PC-9 (cell line): ENCODE measurements around the gene NPIPB6. TPM values are rescaled to one million over a fixed set of nuclear protein-coding genes. Genes with fewer than 3 reads are reported as not detected.

Experiments used
- BruUV-seq: library from RNA; stranded (reverse); fragments of 400-500 nt; replicated peaks from 2 replicates; lab custom pipeline; 2021; lab: Mats Ljungman, UMichigan
- CTCF ChIA-PET: fragments of 300-600 bp; sonication (Branson Sonifier 250); formaldehyde crosslinking; loops from one replicate; lab custom pipeline; 2022; ENCODE audit warnings: antibody characterized with exemption; lab: Charles Lee
- POLR2A ChIA-PET: fragments of 300-600 bp; sonication (Branson Sonifier 250); formaldehyde crosslinking; loops from one replicate; lab custom pipeline; 2022; ENCODE audit warnings: antibody characterized with exemption; ENCODE audit not compliant: unreplicated experiment; lab: Charles Lee
- DNase-seq, 2 experiments: peaks; one replicate each; pipeline versions ENCODE4 v3.0.0 to v3.0.0-alpha.2; 2015 to 2022; ENCODE audit warnings: mixed read lengths in 1 of 2
- H2AFZ ChIP-seq: fragments of 200-600 bp; sonication (generic); 2 replicates; pipeline ENCODE4 v1.8.1; 2017; ENCODE audit warnings: antibody characterized with exemption
- H3F3A ChIP-seq: fragments of 200-600 bp; sonication (generic); 2 replicates; pipeline ENCODE4 v1.8.1; 2017; ENCODE audit warnings: antibody characterized with exemption, mild to moderate bottlenecking, low read depth; ENCODE audit not compliant: insufficient read depth
- H3K27ac ChIP-seq: fragments of 200-600 bp; sonication (generic); 2 replicates; pipeline ENCODE4 v1.6.1; 2016; ENCODE audit warnings: mixed run types
- H3K27me3 ChIP-seq: fragments of 200-600 bp; sonication (generic); 2 replicates; pipeline ENCODE4 v1.6.1; 2016; ENCODE audit warnings: low read depth, mixed run types; ENCODE audit not compliant: insufficient read depth
- H3K36me3 ChIP-seq: fragments of 200-600 bp; sonication (generic); 2 replicates; pipeline ENCODE4 v1.6.1; 2016; ENCODE audit warnings: low read depth, mixed run types
- H3K4me1 ChIP-seq: fragments of 200-600 bp; sonication (generic); replicated peaks from 2 replicates; pipeline ENCODE4 v1.6.1; 2016; ENCODE audit warnings: mixed run types; ENCODE audit not compliant: insufficient read depth
- H3K4me2 ChIP-seq: fragments of 200-600 bp; sonication (generic); 2 replicates; pipeline ENCODE4 v1.6.1; 2017; ENCODE audit warnings: mixed run types
- H3K4me3 ChIP-seq: fragments of 200-600 bp; sonication (generic); 2 replicates; pipeline ENCODE4 v1.6.1; 2016; ENCODE audit warnings: mixed run types
- H3K79me2 ChIP-seq: fragments of 200-600 bp; sonication (generic); 2 replicates; pipeline ENCODE4 v1.6.1; 2017; ENCODE audit warnings: low read depth, mixed run types
- H3K9me2 ChIP-seq: fragments of 200-600 bp; sonication (generic); 2 replicates; pipeline ENCODE4 v1.8.1; 2017; ENCODE audit warnings: mild to moderate bottlenecking; ENCODE audit not compliant: insufficient read depth
- H3K9me3 ChIP-seq: fragments of 200-600 bp; sonication (generic); 2 replicates; pipeline ENCODE4 v1.8.1; 2016; ENCODE audit warnings: low read depth; ENCODE audit not compliant: insufficient read depth
- H4K20me1 ChIP-seq: fragments of 200-600 bp; sonication (generic); 2 replicates; pipeline ENCODE4 v1.8.1; 2017; ENCODE audit not compliant: insufficient read depth
- EZH2 ChIP-seq: fragments of 200-600 bp; sonication (generic); IDR thresholded peaks from 2 replicates; pipeline ENCODE4 v1.8.0; 2017; ENCODE audit warnings: antibody characterized with exemption, low read depth
- intact Hi-C: fragments of 100-400 bp; cut with micrococcal nuclease; formaldehyde crosslinking; loops from one replicate; pipeline ENCODE4 v1.10.0; 2022; ENCODE audit not compliant: unreplicated experiment
- total RNA-seq: library from RNA; stranded (reverse); gene quantifications from 2 replicates; pipeline ENCODE4 v1.2.3, GENCODE V29; 2021
- TF ChIP-seq, protein P1 (sequence below): fragments of 200-600 bp; sonication (generic); conservative IDR thresholded peaks from 2 replicates; pipeline ENCODE4 v1.6.1; 2017; ENCODE audit warnings: mixed run types, antibody characterized with exemption, mild to moderate bottlenecking, moderate library complexity

The NPIPB6 gene
- total RNA-seq, 1 experiment from 2014 or later = 6.9 TPM

DNA sequence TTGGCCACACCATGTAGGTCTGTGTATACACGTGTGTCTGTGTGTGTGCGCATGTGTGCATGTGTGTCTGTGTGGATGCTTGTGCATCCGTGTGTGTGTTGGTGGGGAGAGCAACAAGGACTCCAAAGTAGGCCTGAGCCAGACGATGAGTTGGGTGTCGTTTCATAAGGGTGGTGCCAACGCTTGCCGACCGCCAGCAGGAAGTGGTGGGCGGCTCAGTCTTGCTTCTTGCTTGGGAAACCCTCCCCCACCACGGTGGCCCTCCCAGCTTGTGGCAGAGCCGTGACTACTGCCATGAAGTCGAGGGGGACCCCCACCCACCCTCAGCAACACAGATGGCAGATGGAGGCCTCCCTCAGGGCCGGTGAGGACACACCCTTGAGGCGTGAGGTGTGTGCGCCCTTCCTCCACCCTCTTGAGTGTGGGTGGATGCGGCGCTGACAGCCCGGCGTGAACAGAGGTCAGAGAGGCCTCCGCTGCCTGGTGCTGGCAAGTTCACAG is 53.4 kb downstream of the NPIPB6 start:
- no peak for DNase-seq
- Histone ChIP-seq H3K4me1 (no peaks in the 10 kb centered on the region), H2AFZ (no peak overlapping the region), H4K20me1 (no peaks in the 10 kb centered on the region), H3K27ac (no peak overlapping the region), H3K9me2 (no peaks in the 10 kb centered on the region), H3K79me2 (no peaks in the 10 kb centered on the region), H3K36me3 (no peaks in the 10 kb centered on the region), H3K27me3 (peaks cover 14% of the 10 kb centered on the region; the same call in 1 of the 2 replicates), H3K4me2 (no peak overlapping the region), H3K9me3 (no peaks in the 10 kb centered on the region), H3K4me3 (no peak overlapping the region), H3F3A (no peaks in the 10 kb centered on the region)
- ChIA-PET POLR2A (no interaction called here), CTCF (no interaction called here)
- no TSS peak for BruUV-seq
- TF ChIP-seq EZH2 = no peak
- TF ChIP-seq, protein P1, sequence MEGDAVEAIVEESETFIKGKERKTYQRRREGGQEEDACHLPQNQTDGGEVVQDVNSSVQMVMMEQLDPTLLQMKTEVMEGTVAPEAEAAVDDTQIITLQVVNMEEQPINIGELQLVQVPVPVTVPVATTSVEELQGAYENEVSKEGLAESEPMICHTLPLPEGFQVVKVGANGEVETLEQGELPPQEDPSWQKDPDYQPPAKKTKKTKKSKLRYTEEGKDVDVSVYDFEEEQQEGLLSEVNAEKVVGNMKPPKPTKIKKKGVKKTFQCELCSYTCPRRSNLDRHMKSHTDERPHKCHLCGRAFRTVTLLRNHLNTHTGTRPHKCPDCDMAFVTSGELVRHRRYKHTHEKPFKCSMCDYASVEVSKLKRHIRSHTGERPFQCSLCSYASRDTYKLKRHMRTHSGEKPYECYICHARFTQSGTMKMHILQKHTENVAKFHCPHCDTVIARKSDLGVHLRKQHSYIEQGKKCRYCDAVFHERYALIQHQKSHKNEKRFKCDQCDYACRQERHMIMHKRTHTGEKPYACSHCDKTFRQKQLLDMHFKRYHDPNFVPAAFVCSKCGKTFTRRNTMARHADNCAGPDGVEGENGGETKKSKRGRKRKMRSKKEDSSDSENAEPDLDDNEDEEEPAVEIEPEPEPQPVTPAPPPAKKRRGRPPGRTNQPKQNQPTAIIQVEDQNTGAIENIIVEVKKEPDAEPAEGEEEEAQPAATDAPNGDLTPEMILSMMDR = no peak
- intact Hi-C loops = no loop called here

DNA sequence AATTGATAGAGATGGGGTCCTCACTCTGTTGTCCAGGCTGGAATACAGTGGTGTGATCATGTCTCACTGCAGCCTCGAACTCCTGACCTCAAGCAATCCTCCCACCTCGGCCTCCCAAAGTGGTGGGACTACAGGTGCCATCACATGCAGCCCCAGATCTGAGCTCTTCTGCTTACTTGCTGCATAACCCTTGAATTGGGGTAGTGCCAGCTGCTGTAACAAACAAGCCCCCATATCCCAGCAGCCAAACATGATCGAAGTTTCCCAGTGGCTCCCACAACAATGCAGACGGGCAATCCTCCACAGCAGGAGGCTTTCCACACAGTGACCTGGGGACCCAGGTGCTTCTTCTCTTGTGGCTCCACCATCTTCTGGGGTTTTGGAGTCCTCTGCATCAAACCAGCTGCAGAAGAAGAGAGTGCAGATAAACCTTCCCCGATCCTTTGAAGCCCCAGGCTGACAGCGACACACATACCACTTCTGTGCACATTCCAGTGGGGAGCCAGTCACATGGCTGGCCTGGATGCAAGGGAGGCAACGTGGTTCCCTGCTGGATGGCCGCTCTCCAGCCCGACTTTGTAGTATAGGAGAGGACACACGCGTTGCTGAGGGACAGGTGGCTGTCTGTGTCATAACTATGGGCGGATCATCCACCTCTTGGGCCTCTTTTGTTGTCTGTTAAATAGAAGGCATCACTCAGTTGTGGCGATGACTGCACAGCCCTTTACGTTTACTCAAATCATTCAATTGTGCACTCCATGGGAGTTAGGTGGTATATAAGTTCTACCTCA is 54.3 kb downstream of the NPIPB6 start:
- Histone ChIP-seq H2AFZ (no peak overlapping the region), H3K4me1 (no peaks in the 10 kb centered on the region), H3K4me2 (no peak overlapping the region), H3K79me2 (no peaks in the 10 kb centered on the region), H3K4me3 (no peak overlapping the region), H3K27me3 (peaks cover 14% of the 10 kb centered on the region; the same call in 1 of the 2 replicates), H3K9me3 (no peaks in the 10 kb centered on the region), H3K9me2 (no peaks in the 10 kb centered on the region), H3F3A (no peaks in the 10 kb centered on the region), H3K27ac (no peak overlapping the region), H3K36me3 (no peaks in the 10 kb centered on the region), H4K20me1 (no peaks in the 10 kb centered on the region)
- CTCF ChIA-PET = no interaction called here
- no peak for DNase-seq
- TF ChIP-seq EZH2 = no peak
- TF ChIP-seq, protein P1 = no peak
- BruUV-seq = no TSS peak
- POLR2A ChIA-PET = no interaction called here
- intact Hi-C loops = no loop called here

DNA sequence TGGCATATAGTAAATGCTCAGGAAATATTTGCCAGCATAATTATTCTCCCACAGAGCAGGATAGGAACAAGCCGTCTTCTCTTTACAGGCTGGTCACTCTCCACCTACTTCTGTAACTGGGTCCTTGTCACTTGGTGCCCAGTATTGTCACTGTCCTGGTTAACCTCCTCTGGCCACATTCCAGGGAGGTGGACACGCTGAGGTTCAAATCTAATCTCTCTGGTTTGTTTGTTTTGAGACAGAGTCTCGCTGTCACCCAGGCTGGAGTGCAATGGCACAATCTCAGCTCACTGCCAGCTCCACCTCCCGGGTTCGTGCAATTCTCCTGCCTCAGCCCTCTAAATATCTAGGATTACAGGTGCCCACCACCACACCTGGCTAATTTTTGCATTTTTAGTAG is 55.4 kb downstream of the NPIPB6 start:
- intact Hi-C loops = no loop called here
- no peaks in the 10 kb centered on the region for H3K36me3 ChIP-seq
- DNase-seq = no peak
- no peak overlapping the region for H3K4me2 ChIP-seq
- H3K9me2 ChIP-seq = no peaks in the 10 kb centered on the region
- ChIA-PET POLR2A (no interaction called here), CTCF (no interaction called here)
- H3K9me3 ChIP-seq = no peaks in the 10 kb centered on the region
- no peaks in the 10 kb centered on the region for H3K79me2 ChIP-seq
- no peak overlapping the region for H3K4me3 ChIP-seq
- peaks cover 16% of the 10 kb centered on the region; the same call in 1 of the 2 replicates for H3K27me3 ChIP-seq
- H3K27ac ChIP-seq = no peak overlapping the region
- H2AFZ ChIP-seq = no peak overlapping the region
- H3K4me1 ChIP-seq = no peaks in the 10 kb centered on the region
- TF ChIP-seq EZH2 = no peak
- TF ChIP-seq, protein P1 = no peak
- no peaks in the 10 kb centered on the region for H3F3A ChIP-seq
- no peaks in the 10 kb centered on the region for H4K20me1 ChIP-seq
- BruUV-seq = no TSS peak
